Mesothelial cell of epicardium (in vitro differentiated cells): ENCODE data around the gene LRP3. TPM values are rescaled to one million over a fixed set of nuclear protein-coding genes. Genes with fewer than 3 reads are reported as not detected.

Source experiments
- DNase-seq, 2 experiments: peaks; one replicate each; pipeline ENCODE4 v3.0.0; 2021; ENCODE audit warnings: low spot score in 2 of 2; ENCODE audit not compliant: unreplicated experiment in 2 of 2
- H3K27ac Mint-ChIP-seq: 2 replicates; pipeline ENCODE4 v1.8.0; 2021; ENCODE audit warnings: mixed read lengths
- H3K27me3 Mint-ChIP-seq: 2 replicates; pipeline ENCODE4 v1.8.0; 2021; ENCODE audit warnings: low read depth, mixed read lengths
- H3K36me3 Mint-ChIP-seq: 2 replicates; pipeline ENCODE4 v1.8.0; 2021; ENCODE audit warnings: mixed read lengths
- H3K4me1 Mint-ChIP-seq: 2 replicates; pipeline ENCODE4 v1.8.0; 2021; ENCODE audit warnings: mixed read lengths
- H3K4me3 Mint-ChIP-seq: 2 replicates; pipeline ENCODE4 v1.8.0; 2021; ENCODE audit warnings: mild to moderate bottlenecking, moderate library complexity, mixed read lengths
- H3K9me3 Mint-ChIP-seq: 2 replicates; pipeline ENCODE4 v1.8.0; 2021; ENCODE audit warnings: mixed read lengths
- CTCF ChIP-seq: fragments of 200-600 bp; sonication (generic); IDR thresholded peaks from one replicate; pipeline ENCODE4 v1.5.0; 2021; ENCODE audit warnings: antibody characterized with exemption; ENCODE audit not compliant: unreplicated experiment
- total RNA-seq: library from RNA; stranded (reverse); gene quantifications from 3 replicates; pipeline ENCODE4 v1.2.1, GENCODE V29; 2021

Gene LRP3
- total RNA-seq, 1 donor from 2014 or later: 34.1 TPM

DNA sequence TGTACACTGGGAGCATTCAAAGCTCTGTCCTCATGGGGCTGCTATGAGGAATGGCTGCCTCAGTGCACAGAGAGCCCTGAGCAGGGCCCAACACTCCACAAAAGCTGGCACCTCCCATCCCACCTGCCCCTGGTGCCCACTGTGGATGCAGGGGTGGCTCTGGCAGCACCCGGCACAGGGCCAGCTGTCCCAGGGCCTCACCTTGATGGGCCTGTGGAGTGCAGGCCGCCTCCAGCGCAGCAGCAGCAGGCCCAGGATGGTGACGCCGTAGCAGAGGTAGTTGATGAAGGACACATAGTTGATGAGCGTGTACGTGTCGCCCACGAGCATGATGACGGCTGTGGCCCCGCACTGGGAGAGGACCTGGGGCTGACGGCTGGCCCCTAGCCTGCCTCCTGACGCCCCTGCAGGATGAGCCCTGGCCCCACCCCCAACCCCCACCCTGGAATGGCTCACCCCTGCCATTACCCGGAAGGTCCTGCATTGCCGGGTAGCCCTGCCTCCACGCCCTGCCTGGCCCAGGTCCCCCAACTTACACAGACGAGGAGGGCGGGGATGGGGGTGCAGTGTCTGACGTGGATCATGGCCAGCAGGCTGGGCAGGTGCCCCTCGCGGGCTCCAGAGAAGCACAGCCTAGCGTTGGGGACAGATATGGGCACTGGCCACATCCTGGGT, 16.3 kb downstream of the LRP3 start:
- DNase-seq: no peak
- Mint-ChIP-seq H3K9me3 (no peaks in the 10 kb centered on the region), H3K27ac (no peak overlapping the region), H3K36me3 (no peaks in the 10 kb centered on the region), H3K27me3 (peaks cover 2% of the 10 kb centered on the region), H3K4me3 (no peak overlapping the region), H3K4me1 (peaks cover 2% of the 10 kb centered on the region)
- no peak for TF ChIP-seq CTCF

- H3K9me3 Mint-ChIP-seq: no peaks in the 10 kb centered on the region
- peaks cover 2% of the 10 kb centered on the region for H3K27me3 Mint-ChIP-seq
Measured at GRCh38 chr19:33211794-33212435, 17.8 kb downstream of the LRP3 start.

DNA sequence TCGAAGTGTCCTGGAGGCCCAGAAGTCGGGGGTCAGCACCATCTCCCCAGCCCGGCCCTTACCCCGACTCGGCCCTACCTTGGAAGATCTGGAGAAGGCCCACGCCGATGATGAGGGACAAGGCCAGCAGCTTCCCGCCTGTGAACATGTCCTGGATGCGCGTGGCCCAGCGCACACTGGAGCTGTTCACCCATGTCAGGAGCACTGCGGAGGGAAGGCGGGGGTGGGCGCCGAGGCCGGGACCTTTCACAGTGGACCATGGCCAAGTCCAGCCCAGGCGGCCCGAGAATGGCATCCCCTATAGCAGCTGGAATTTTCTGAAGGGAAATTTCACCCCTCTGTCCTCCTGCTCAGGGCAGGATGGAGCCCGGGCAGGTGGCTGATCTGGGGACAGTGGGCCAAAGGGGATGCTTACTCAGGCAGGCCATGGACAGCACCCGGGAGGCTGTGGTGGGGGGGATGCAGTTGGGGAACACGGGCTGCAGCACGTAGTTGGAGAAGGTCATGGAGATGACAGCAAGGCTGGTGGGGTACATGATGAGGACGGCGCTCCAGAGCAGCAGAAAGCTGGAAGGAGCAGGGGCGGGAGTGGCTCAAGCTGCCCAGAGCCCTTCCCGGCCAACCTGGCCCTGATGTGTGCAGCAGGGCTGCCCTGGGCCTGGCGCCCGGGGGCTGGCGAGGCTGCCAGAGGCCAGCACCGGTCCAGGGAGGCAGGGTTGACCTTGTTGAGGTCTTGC, 18.5 kb downstream of the LRP3 start:
- no peaks in the 10 kb centered on the region for H3K36me3 Mint-ChIP-seq
- TF ChIP-seq CTCF: no peak
- no peak overlapping the region for H3K27ac Mint-ChIP-seq
- no peak for DNase-seq
- peaks cover 2% of the 10 kb centered on the region for H3K4me1 Mint-ChIP-seq
- H3K27me3 Mint-ChIP-seq: peaks cover 2% of the 10 kb centered on the region
- H3K4me3 Mint-ChIP-seq: no peak overlapping the region
- no peaks in the 10 kb centered on the region for H3K9me3 Mint-ChIP-seq

More at GRCh38 chr19:33211794-33212435, 17.8 kb downstream of the LRP3 start:
- no peak for TF ChIP-seq CTCF
- Mint-ChIP-seq H3K36me3 (no peaks in the 10 kb centered on the region), H3K4me1 (peaks cover 2% of the 10 kb centered on the region), H3K4me3 (no peak overlapping the region), H3K27ac (no peak overlapping the region)
- no peak for DNase-seq

GRCh38 chr19:33214596-33214995, 20.5 kb downstream of the LRP3 start:
- no peaks in the 10 kb centered on the region for H3K9me3 Mint-ChIP-seq
- peaks cover 2% of the 10 kb centered on the region for H3K4me1 Mint-ChIP-seq
- no peak overlapping the region for H3K27ac Mint-ChIP-seq
- TF ChIP-seq CTCF: no peak
- no peak overlapping the region for H3K4me3 Mint-ChIP-seq
- H3K36me3 Mint-ChIP-seq: no peaks in the 10 kb centered on the region
- DNase-seq: no peak
- H3K27me3 Mint-ChIP-seq: peaks cover 2% of the 10 kb centered on the region

- no peak overlapping the region for H3K4me3 Mint-ChIP-seq
- peaks cover 5% of the 10 kb centered on the region for H3K27me3 Mint-ChIP-seq
- H3K27ac Mint-ChIP-seq: no peak overlapping the region
- no peaks in the 10 kb centered on the region for H3K9me3 Mint-ChIP-seq
- no peak for TF ChIP-seq CTCF
- no peak for DNase-seq
- no peaks in the 10 kb centered on the region for H3K36me3 Mint-ChIP-seq
- H3K4me1 Mint-ChIP-seq: peaks cover 2% of the 10 kb centered on the region
Measured at GRCh38 chr19:33215438-33216197, 21.5 kb downstream of the LRP3 start.
